ENCODE data around the gene TCERG1L.
"Not testable (repeated sequence)": the region's sequence is repeated elsewhere in the genome, so short reads cannot be mapped to it uniquely, and the experiment has no call there.

The TCERG1L gene

DNA sequence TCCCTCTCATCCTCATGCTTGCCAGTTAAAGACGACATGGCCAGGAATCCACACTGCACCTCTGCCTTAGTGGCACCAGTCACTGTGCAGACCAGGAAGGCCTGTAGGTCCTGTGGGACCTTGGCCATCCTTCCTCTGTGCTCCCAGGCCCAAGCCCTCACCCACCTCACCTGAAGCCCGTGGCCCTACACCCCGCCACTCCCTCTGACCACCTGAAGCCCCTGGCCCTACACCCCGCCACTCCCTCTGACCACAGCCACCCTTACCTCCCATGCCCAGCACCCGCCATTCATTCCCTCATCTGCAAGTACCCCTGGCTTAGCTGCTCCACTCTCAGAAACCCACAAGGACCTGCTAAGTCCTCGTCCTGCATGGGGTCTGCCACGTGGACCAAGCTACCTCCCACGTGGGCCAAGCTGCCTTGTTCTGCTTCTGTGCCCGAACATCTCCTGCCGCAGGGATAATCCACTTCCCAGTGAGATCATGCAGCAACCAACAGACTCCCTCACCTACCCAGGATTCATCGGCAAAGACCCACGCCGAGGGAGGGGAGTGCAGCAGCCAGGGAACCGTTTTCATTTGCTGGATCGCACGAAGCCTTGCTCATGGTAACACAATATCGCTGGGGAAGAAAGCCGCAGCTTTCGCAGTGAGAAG, 151.2 kb downstream of the TCERG1L start:
- DNase-seq, result no peak

DNA sequence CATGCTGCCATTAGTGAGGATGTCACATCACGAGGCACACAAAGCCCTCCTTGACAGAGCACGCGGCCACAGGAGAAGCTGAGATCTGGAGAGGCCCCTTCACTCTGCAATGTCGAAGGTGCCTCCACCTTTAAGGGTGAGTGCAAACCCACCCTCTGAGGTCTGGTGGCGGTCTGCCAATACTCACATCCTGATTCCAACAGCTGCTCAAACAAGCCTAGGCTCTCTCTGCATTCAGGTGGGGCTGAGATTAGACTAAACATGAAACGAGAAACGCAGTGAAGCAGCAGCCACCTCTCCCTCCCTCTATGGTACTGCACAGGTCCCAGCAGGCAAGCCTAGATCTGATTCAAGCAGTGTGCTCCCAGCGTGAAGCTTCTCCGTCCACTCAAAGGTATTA, 151.8 kb downstream of the TCERG1L start:
- DNase-seq, result no peak

DNA sequence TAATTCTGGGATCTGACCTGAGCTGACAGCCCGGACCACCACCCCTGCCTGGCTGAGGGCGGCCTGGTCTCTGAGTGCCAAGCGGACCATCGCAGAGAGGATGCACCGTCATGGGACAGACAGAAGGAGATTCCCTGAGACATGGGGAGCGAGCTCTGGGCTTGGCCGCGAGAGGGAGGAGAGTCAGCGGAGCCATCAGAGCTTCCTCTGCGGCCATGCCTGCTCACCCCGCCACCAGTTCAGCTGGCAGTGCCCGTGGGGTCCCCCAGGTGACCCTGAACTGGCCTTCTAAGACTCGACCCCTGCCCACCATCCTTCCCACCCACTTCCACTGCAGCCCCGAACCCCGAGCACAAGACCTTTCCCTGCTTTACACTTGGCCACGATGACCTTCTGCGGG, 152.8 kb downstream of the TCERG1L start:
- DNase-seq, result no peak

DNA sequence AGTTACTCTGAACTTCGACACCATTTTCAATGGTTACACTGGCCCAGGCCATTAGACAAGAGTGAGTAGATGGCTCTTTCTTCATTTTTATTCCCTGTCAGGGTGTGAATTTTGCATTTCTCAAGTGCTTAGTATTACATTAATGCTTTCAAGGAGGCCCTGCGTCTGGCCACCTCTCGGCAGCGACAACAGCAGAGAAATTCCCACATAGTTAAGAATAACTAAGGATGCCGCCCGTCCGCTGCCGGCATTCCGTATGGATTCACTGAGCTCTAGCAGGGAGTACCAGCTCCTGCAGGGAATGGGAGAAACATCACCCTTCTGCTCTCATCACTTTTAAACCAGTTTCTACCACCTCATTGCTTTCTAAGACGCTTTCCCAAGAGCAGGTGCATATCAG, 153.6 kb downstream of the TCERG1L start:
- no peak for DNase-seq

DNA sequence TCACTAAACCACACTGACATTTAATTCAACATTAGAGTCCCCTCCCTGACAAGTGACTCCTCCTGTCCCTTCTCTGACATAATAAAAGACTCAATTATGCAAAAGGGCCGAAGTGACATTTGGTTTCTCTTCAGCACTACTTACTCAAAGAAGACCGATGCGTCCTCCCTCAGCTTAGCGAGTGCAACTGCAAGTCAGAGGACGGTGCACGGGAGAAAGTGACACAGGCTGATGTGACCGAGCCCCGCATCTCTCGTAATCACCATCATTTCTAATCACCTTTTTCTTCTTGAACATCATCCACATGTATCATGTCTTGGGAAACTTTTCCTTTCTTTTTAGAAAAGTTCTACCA, 155.7 kb downstream of the TCERG1L start:
- DNase-seq, result no peak

DNA sequence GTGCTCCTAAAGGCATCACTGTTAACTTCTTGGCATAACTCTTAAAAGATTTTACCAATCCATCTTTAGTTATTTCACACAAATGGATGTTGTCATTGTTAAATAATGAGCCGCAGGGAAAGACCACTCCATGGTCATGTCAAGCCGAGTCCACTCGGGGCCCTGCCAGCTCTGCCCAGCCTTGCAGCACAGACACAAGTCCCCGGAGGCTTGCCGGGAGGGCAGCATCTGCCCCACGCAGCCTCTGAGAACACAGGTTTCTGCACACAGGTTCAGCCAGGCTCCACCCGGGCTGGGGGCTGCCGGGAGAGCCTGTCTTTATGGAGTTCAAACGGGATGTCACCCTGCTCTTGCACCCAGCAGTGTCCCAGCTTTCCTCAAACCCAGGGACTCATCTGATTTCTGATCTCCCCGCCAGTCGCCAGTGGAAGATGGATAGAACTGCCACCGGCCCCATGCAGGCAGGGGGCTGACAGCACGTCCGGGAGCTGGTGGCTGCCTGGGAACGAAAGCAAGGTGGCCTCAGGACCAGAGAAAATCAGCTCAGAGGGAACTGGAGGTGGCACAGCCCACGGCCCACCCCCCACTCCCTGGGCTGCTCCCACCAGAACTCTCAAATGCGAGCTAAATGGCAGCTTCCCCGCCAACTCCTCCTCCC, 156.2 kb downstream of the TCERG1L start:
- DNase-seq, result no peak

DNA sequence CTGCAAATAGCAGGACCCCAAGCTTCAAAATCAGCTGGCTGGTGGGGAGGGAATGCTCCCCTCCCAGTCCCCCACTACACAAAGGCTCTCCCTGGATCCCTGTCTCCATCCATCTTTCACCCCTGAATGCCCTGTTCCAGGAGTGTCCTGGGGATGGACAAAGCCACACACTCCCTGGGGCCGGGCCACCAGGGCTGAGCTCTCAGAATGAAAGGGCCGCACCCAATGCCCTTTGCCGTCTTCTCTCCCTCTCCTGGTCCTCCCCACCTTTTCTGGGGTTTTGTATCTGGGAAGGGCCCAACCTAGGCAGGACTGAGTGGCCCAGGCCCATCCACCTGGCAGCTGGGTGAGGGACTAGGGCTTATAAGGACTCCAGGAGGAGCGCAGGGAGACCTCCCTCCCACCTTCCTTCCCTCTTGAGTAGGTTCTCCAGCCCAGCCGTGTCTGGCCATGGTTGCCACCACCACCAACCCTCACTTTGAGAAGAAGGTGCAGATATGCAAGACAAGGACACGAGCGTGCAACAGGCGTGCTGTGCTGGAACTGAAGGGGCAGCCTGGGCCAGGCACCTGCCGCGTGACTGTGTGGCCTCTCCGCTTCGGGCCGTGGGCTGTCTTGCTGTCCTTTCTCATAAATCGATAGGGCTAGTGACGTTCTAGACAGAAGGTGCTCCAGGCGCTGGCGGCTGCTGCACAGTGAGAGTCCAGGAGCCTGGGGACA, 157.1 kb downstream of the TCERG1L start:
- DNase-seq, result no peak

DNA sequence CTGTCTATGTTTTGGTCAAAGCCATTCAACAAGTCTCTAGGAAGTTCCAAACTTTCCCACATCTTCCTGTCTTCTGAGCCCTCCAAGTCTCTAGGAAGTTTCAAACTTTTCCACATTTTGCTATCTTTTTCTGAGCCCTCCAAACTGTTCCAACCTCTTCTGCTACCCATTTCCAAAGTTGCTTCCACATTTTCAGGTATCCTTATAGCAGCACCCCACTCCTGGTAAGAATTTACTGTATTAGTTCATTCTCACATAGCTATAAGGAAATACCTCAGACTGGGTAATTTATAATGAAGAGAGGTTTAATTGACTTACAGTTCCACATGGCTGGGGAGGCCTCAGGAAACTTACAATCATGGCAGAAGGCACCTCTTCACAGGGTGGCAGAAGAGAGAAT, 159.1 kb downstream of the TCERG1L start:
- not testable (repeated sequence) for DNase-seq

DNA sequence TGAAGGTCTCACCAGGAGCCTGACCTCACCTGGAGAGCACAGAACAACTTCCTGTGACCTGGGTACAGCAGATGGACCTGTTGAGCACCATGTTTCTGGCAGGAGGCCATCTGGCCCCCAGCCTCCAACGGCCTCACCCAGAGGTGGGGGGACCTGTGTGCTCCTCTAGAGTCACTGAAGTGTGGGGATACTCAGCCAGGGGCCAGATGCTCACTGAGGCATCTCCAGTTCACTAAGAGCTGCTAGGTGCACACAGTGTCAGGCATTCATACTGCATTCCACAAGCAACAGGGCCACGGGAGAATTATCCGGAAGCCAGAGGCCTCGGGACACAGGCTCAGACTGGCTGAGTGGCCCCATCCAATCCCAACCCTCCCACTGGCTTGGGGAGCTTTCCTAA, 161.4 kb downstream of the TCERG1L start:
- no peak for DNase-seq

DNA sequence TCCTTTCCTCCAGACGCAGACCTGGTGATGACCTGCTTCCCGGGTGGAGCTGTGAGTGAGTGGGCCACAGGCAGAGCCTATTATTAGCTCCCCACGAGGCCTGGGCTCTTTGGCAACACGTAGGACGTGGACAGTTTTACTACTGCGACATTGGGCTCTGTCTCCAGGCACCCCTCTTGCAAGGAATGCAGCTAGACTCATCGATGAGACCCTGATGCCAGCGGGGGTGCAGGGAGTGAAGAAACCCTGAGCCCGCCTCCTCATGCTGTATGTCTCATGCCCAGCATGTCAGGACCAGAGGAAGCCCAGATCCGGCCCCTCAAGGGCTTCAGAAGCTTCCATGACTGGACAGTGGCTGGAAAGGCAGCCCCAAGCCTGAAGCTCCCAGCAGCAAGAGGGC, 161.9 kb downstream of the TCERG1L start:
- no peak for DNase-seq

DNA sequence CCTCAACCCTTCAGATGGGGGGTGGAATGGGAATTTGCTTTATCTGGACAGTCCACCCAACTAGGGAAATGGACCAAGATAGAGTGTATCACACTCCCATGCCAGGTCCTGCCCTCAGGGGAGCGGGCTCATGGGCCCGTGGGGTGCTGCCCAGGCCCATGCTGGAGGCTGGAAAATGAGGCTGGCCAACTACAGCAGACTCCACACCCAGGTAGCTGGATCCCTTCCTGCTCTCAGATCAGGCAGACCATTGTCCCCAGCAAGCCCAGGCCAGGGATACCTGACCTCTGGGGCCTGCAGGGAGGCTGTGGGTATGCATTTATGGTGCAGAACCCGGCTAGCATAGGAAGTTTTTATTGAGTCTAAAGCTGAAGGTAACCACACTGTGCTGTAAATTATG, 162.4 kb downstream of the TCERG1L start:
- no peak for DNase-seq

DNA sequence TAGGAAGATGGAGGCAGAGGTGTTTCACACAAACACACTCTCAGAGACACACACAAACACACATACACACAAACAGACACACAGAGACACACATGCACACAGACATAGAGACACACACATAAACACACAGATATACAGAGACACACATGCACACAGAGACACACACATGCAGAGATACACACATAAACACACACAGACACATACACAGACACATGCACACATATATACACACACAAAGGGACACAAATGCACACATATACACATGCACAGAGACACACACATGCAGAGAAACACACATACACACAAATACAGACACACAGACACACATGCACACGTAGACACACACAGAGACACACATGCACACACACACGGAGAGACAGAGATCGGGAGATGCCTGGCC, 163.3 kb downstream of the TCERG1L start:
- no peak for DNase-seq

DNA sequence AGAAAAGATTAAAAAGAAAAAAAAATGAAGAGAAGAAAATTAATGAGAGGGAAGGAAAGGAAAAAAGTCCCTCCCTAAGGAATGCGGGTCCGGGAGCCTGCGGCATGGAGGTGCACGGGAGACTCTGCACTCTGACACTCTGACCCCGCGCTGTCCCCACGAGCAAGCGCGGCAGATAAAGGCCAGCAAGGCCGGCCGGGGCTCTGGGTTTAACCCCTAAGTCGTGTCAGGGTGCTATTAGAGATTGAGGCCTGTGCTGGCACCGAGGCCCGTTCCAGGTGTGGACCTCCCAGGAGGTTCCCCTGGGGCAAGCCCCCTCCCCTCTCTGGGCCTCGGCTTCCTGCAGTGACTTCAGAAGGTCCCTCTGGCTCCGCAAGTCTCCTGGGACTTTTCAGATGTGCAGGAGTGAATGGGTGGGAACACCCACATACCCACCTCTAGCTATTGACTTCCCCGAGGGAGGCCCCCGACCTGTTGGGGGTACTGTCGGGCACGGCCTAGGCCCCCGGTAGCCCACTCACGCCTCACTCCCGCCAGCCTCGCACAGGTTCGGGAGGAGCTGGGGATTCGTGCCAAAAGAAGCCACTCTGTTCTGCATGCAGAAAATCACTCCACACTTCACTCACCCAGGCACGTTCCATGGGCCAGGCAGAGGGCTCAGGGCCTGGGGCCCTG, 164.1 kb downstream of the TCERG1L start:
- no peak for DNase-seq

DNA sequence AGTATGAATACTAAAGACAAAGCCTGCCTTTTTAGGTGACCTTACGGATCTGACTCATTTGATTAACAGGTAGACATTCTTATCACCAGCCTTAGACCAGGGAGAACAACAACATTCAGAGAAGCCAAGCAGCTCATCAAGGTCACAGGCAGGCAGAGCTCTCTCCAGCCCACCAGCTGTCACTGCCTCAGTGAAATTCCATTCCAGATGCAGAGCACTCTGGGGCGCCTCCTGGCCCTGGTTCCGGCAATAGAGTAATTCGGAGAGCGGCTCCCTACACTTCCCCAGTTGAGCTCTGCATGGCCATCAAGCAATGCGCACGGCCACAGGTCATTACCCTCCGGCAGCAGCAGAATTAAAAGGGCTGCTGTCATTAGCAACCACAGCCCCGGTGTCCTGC, 164.7 kb downstream of the TCERG1L start:
- DNase-seq, result no peak

DNA sequence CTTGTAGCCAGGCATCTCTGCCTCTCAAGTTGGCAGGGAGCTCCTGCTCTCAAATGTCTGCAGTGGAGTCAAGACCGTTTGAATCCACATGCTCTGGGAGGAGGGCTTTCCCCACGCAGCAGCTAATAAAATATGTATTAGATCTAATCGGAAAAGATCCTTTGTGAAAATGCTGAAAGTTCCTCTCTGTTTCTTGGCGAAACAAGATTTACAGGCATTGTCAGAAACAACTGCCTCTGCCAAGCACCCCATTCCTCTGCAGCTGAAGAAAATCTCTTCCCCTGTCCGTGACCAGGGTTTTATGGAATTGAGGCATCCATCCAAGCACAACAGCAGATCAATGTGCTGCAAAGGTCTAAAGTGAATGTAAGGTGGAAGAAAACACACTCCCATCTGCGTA, 165.8 kb downstream of the TCERG1L start:
- DNase-seq, result no peak

DNA sequence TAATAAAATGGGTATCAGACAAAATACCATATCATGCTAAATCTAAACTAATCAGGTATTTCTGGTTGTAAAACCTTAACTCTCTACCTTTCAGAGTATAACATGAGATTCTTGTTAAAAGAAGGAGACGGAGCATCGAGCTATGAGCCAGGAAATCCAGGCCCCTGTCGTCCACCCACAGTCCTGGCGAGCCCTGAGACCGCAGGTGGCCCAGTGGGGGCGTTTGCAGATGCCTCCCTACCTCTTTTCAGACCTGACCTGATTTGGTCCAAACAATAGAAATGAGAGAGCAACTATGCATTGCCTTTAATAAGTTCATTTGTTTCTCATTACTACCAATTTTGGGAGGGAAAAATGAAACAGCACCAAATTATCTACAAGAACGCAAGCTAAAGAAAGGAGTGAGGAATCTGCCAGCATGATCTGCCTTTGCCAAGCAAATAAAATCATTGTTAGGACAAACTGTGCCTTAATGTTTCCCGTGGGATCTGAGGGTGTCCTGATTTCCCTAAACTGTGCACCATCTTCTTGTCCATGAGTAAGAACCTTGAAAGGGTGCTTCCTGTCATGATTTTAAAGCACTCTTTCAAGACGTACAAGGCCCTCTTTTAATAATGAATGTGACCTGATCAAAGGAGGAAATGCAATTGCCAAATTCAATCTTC, 166.7 kb downstream of the TCERG1L start:
- DNase-seq, result no peak

DNA sequence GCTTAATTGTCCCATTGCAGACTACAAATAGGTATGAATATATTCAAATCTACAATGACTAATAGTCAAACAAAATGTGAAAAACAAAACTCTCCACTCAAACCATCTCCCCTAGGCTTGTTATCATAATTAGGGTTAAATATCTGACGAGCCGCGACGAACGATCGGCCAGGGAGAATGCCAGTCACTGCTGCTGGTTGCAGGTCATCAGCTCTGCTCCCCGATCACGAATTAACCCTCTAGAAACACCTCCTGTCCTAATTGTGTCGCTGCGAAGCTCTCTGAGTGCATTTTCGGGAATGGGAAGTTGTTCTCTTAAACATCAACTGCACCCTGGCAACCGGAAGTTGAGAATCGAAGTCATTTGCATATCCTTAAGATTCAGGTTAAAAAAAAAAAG, 167.3 kb downstream of the TCERG1L start:
- DNase-seq, result no peak

DNA sequence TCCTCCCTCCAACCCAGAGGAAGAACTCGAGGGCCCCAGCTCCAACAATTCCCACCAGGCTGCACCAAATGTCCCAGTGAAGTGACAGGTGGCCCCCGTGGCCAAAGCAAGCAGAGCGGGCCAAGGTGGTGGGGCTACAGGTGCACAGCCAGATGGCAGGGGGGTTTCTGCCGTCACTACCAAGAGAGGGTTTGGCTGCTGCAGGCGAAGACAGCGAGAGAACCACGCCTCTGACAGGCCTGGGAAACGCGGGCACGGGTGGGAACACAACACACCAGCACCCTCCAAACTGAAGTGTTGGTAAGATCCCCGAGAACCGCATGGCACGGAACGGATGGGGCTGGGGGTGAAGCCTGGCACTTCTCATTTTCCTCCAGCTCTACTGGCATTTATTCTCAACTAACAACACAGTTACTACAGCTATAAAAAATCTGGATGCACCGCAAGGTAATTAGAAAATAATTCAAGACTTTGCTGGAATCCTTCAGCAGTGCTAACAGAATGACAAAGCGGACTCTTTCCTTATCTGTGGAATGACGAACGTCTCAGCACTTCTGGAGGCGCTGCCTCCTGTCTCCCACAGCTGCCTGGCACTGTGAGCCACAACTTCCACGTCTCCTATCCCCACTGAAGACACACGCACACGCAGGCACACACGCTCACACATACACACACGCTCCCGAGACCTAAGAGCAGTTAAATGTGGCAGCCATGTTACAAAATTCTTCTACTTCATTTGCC, 167.9 kb downstream of the TCERG1L start:
- DNase-seq, result no peak

DNA sequence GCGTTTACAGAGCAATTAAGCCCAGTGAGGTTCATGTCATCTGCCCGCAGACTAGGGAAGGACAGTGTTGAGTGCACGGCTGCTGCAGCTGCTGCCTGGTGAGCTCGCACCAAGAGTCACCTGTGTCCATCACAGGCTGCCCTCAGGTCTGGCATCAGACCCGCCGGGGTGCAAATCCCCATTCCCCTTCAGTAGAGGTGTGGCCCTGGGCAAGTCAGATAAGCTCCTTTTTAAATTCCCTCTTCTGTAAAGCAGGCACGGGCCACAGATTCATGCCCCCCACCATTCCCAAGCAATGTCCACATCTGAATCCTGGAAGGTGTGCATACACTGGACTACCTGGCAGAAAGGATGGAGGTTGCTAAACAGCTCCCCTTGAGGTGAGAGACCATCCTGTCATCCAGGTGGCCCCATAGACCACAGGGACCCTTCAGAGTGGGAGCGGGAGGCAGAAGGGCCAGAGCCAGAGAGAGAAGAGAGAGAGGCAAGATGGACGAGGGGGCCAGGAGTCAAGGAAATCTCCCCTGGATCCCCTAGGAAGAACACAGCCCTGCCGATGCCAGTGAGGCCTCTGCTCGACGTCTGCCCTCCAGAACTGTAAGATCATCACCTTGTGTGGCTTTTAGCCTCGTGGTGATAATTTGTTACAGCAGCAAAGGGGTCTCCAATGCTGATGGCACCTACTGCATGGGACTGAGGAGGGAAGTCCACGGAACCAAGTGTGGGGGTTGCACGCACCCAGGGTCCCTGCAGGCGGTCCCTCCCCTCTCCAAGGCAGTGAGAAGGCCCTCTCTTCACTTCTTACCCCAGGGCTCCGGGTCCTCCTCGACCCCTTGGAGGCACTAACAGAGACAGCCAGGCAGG, 168.8 kb downstream of the TCERG1L start:
- no peak for DNase-seq

DNA sequence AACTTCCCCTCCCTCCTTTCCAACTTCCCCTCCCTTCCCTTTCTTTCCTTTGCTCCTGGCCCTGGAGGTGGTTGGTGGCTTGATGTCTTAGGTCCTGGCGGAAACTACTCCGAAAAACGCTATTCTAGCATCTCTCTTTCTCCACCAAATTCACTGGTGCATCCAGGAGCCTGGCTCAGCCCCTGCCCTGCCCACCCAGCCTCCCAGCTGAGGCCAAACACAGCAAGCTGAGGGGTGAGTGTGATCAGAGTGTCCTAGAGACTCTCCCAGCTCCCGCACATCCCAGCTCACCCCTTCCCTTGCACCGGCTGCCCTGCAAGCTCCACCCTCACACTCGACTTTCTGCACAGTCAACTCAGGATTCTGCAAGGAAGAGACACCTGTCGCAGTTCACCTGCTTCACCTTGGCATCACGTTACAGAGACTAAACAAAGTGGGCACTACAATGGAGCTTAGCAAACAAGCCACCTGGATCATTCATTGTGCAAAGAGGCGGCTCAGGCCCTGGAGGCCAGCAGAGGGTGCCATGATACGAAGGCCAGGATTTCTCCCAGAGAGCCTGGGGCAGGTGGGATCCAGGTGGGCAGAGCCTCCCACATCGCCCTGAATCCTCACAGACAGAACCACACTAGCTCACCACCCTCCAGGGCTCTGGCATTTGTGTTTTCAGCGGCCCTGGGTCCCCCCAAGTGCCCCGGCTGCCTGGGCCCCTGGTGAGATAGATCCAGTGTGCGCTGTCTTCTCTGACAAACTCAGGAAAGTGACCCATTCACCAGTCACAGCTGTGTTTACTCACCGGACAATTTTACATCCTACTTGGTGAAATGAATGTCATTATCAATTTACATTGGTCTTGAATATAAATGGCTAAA, 169.6 kb downstream of the TCERG1L start:
- no peak for DNase-seq

DNA sequence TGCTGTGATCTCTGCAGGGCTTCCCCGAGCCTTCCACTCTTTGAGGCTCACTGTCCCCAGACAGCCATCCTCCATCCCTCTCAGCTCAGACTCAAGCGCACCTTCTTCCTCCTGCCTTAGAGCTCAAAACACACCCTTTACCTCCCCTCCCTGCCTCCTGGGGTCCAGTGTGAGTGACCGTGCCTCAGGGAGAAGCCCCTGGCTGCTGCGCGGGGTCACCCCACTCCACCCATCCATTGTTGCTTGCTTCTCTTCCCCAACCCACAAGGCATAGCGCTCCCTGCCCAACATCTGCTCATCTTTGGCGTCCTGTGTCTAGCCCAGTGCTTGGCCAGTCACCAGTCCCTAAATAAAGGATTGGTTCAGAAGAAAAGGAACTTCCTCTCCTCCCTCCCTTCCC, 170.3 kb downstream of the TCERG1L start:
- DNase-seq, result no peak
